ENCODE results near the gene TEX47.

Gene TEX47

DNA sequence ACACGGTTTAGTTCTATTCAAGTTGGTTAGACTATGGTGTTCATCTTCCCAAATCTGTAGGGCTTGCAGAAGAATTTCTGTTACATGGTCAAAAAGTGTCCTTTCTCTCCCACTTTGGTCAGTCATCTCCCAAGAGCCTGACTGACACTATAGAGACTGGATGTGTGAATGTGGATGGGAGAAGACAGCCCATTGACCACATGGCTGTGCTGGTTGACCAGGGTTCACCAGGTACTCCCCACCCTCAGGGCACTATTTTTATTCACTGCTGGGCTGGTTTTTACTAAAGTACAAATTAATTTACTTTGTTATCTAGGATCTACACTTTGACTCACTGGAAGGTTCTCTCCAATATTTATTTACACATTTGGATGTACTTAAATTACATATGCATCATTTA lies 33.8 kb downstream of the TEX47 start:
- no peaks in the 10 kb centered on the region for H3K4me1 Mint-ChIP-seq (ENCODE audit: low read depth)
- H3K36me3 Mint-ChIP-seq (ENCODE audit: low read depth), result no peaks in the 10 kb centered on the region
- no peaks in the 10 kb centered on the region for H3K9me3 Mint-ChIP-seq

GRCh38 chr7:88760136-88760515 lies 35.4 kb downstream of the TEX47 start:
- no peak for DNase-seq (ENCODE audit: low spot score)
- H3K9me3 Mint-ChIP-seq, result no peaks in the 10 kb centered on the region
- H3K27ac Mint-ChIP-seq, result no peak overlapping the region
- no peaks in the 10 kb centered on the region for H3K4me1 Mint-ChIP-seq (ENCODE audit: low read depth)
- peaks cover 49% of the 10 kb centered on the region for H3K27me3 Mint-ChIP-seq (ENCODE audit: low read depth)
- no peak overlapping the region for H3K4me3 Mint-ChIP-seq
- no peaks in the 10 kb centered on the region for H3K36me3 Mint-ChIP-seq (ENCODE audit: low read depth)

More for the DNA sequence above, 33.8 kb downstream of the TEX47 start:
- no peak for DNase-seq (ENCODE audit: low spot score)
- Mint-ChIP-seq H3K27me3 (ENCODE audit: low read depth) (peaks cover 40% of the 10 kb centered on the region), H3K4me3 (no peak overlapping the region), H3K27ac (no peak overlapping the region)

DNA sequence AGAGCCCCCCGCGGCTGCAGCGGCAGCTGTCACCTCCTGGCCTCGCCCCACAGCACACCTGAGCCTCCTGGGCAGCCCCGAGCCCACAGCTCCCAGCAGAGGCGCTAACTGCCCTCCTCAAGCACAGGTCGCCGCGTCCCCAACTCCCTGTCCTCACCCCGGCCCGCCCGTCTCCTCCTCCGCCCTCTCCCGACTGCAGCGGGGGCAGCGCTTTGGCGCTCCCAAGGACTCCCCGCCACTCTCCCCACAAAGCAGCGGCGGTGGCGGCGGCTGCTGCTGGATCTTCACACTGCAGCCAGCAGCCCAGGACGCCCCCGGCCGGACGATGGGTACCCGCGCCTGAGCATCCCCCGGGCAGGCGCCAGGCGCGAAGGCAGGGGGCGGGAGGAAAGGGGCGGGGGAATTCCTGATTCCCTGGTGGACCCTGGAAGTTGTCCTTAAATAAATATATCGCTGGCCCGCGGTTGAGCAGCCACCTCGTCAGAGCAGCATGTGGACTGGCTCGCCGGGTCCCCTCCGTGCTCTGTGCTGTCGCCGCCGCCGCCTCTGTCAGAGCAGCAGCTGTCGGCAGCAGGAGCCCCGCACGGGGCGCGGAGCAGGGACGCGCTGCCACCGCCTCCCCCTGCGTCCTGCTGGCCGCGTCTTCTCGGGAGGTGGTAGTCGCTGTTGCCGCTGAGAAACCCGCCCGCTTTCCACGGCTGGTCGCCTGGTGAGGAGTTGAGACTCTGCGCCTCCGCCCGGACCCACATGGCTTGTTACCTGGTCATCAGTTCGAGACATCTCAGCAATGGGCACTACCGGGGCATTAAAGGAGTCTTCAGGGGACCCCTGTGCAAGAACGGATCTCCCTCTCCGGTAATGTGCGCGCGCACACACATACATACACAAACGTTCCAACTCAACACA lies 36.1 kb downstream of the TEX47 start, which contains the start of gene ZNF804B:
ZNF804B (plus strand) TSS at position 471 of the 906 bp plus-strand sequence; CDS start at position 748, 277 bp downstream.
- DNase-seq (ENCODE audit: low spot score), result no peak

DNA sequence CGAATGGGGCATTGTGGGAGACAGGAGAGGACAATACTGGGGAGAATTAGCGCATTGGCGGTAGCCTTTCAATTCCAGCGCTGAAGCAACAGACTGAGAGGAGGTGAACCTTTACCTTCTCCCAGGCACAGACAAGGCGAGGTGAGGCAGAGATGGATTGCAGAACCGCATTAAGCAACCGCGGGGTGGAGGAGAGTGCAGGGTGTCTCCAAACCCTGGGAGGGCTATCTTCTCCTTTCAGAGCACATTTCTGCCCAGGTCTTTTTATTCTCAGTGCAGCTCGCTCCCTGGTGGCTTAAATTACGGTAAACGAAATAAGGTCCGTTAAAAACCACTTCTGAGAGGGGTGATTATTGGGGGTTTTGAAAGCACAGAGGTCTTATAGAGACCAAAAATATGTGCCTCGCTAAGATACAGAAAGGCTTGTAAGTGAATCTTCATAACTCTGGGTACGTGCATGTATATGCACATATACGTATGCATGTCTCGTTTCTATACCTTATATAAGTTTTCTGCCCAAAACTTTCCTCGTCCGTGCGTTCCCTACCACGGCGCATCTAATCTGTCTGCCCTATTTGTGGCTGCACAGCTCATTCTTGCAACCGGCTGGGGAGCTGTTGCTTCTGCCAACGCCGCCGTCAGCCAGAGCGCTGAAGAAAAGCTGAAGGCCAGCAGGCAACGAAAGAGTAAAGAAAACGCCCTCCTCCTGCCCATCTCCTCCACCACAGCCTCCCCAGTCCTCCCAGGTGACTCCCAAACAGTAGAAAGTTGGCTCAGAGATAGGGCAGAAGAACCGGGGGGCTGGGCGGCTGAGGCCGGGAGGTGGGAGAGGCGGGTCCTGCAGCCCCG lies 36.9 kb downstream of the TEX47 start:
- Mint-ChIP-seq H3K36me3 (ENCODE audit: low read depth) (no peaks in the 10 kb centered on the region), H3K4me1 (ENCODE audit: low read depth) (no peaks in the 10 kb centered on the region), H3K27ac (no peak overlapping the region), H3K9me3 (no peaks in the 10 kb centered on the region), H3K4me3 (no peak overlapping the region), H3K27me3 (ENCODE audit: low read depth) (peaks cover 49% of the 10 kb centered on the region)
- no peak for DNase-seq (ENCODE audit: low spot score)

More for the DNA sequence above, 36.1 kb downstream of the TEX47 start, which contains the start of gene ZNF804B:
- H3K9me3 Mint-ChIP-seq, result no peaks in the 10 kb centered on the region
- no peaks in the 10 kb centered on the region for H3K36me3 Mint-ChIP-seq (ENCODE audit: low read depth)
- H3K27me3 Mint-ChIP-seq (ENCODE audit: low read depth), result peaks cover 49% of the 10 kb centered on the region
- H3K4me1 Mint-ChIP-seq (ENCODE audit: low read depth), result no peaks in the 10 kb centered on the region
- no peak within 1 kb of the TSS for H3K27ac Mint-ChIP-seq
- no peak within 1 kb of the TSS for H3K4me3 Mint-ChIP-seq

GRCh38 chr7:88757371-88757770 lies 38.2 kb downstream of the TEX47 start:
- H3K9me3 Mint-ChIP-seq, result no peaks in the 10 kb centered on the region
- H3K36me3 Mint-ChIP-seq (ENCODE audit: low read depth), result no peaks in the 10 kb centered on the region
- H3K4me3 Mint-ChIP-seq, result no peak overlapping the region

GRCh38 chr7:88756802-88757201 lies 38.7 kb downstream of the TEX47 start:
- H3K4me1 Mint-ChIP-seq (ENCODE audit: low read depth), result no peaks in the 10 kb centered on the region
- no peak overlapping the region for H3K27ac Mint-ChIP-seq
- DNase-seq (ENCODE audit: low spot score), result no peak
- no peak overlapping the region for H3K4me3 Mint-ChIP-seq
- H3K27me3 Mint-ChIP-seq (ENCODE audit: low read depth), result peaks cover 45% of the 10 kb centered on the region
- no peaks in the 10 kb centered on the region for H3K36me3 Mint-ChIP-seq (ENCODE audit: low read depth)
- H3K9me3 Mint-ChIP-seq, result no peaks in the 10 kb centered on the region

More at GRCh38 chr7:88757371-88757770, 38.2 kb downstream of the TEX47 start:
- no peak for DNase-seq (ENCODE audit: low spot score)
- H3K27ac Mint-ChIP-seq, result no peak overlapping the region
- peaks cover 46% of the 10 kb centered on the region for H3K27me3 Mint-ChIP-seq (ENCODE audit: low read depth)
- H3K4me1 Mint-ChIP-seq (ENCODE audit: low read depth), result no peaks in the 10 kb centered on the region

GRCh38 chr7:88746126-88746525 lies 49.4 kb downstream of the TEX47 start:
- DNase-seq (ENCODE audit: low spot score), result no peak
- H3K27ac Mint-ChIP-seq, result no peak overlapping the region
- H3K9me3 Mint-ChIP-seq, result no peaks in the 10 kb centered on the region
- no peaks in the 10 kb centered on the region for H3K27me3 Mint-ChIP-seq (ENCODE audit: low read depth)
- H3K4me3 Mint-ChIP-seq, result no peak overlapping the region
- H3K36me3 Mint-ChIP-seq (ENCODE audit: low read depth), result no peaks in the 10 kb centered on the region
- H3K4me1 Mint-ChIP-seq (ENCODE audit: low read depth), result no peaks in the 10 kb centered on the region
